ENCODE data around the gene NAA50.

The NAA50 gene

DNA sequence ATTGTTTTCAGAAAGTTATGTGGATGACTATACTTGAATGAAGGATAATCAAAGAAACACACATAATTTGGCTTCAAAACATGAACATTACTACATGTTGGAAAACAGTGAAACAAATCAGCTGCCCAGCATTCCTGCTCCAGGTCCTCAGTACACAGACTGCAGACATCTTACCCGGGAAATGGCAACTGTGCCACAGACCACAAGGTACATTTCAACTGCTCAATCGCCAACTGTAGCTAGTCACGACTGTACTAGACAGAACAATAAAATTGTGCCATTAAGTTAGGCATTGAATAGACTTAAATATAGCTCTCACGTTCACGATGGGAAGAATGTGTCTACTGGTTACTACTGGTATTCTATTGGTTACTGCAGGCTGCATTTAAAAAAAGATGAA is 5.0 kb downstream of the NAA50 start:
- DNase-seq: no peak

DNA sequence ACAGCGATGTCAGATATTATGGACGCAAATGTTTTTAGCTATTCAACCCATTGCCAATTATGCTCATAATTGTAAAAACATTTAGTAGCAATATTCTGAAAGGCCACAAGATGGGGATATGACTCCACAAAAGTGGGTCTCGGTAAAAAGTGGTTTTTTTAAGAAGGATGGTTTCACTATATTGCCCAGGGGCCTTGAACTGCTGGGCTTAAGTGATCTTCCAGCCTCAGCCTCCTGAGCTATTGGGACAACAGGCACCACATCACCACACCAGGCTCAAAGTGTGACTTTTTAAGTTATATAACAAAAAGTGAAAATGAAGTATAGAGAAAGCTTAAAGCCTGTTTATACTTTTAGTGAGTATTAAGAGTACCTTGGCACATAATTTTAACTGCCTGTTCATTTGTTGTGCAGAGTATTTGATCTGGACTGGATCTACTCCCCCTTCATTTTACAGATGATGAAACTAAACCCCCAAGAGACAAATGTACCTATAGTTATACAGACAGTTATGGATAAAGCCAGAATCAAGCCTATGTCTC is 9.4 kb downstream of the NAA50 start:
- no peak for DNase-seq

DNA sequence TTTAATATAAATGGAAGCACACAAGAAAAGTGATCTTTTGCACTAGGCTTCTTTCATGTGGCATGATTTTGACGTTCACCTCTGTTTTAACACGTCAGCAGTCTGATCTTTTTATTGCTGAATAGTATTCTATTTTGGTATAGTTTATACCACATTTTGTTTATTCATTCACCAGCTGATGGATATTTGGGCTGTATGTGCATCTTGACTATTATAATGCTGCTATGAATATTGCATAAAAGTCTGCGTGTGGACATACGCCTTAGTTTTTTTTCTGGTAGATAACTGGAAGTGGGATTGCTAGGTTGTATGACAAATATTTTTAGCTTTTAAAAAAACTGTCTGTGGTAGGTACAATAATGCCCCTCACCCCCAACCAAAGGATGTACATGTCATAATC is 14.4 kb downstream of the NAA50 start:
- DNase-seq: no peak

DNA sequence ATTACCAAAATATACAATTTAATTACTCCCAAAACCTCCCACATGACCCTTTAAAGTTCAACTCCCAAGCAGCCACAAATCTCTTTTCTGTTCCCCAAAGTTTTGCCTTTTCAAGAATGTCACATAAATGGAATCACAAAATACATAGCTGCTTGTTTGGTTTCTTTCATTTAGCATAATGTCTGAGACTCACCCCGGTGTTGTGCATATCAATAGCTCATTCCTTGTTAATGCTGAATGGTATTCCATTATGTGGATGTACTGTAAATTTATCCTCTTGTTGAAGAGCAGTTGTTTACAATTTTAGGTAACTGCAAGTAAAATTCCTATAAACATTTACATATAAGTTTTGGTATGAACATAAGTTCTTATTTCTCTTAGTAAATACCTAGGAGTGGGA is 15.5 kb downstream of the NAA50 start:
- no peak for DNase-seq

DNA sequence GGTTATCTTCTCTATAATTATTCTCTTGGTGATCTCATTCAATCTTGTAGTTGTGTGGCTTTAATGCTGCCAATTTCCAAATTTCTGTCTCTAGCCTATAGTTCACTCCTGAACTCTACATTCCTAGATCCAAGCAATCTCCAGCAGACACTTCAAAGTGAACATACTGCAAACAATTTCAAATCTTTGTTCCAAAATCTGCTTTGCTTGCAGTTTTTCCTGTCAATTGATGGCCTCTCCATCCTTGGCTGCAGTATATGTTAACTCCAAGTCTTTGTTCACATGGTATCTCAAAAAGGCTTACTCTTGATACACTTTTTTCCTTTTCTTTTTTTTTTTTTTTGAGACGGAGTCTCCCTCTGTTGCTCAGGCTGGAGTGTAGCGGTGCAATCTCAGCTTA is 17.4 kb downstream of the NAA50 start:
- no peak for DNase-seq

DNA sequence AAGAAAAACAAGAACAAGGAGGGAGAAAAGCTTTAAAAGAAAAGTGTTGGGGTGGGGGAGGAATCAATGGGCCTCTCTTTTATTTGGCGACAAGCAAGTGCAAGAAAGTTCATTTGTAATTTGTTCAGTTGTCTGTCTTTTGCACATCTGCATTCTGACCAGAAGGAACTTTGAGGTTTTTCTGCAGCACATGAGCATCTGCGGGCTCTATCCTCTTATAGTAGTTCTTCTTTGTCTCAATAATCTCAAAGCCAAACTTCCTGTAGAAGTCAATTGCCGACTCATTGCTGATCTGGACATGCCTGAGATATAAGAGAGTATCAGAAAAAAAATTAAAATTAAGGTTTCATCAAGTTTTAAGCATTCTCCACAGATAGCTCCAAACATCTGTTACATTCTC is 24.4 kb downstream of the NAA50 start:
- no peak for DNase-seq

DNA sequence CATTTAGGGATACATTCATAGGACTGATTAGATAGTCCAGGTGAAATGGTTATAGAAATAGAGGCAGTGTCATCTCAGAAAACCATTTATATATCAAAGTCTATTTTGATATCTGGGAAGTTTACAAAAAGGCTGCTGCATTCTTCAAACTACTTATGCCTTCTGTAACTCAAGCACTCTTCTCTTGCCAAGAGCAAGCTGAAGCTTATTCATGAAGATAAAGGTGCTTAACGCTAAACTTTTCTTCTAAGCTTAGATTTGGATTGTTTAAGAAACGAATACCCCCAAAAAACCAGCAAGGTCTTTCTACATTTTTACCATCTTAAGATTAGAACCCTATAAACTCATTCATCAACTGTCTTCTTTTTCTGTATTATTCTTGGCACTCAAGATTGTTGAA is 26.3 kb downstream of the NAA50 start:
- no peak for DNase-seq

DNA sequence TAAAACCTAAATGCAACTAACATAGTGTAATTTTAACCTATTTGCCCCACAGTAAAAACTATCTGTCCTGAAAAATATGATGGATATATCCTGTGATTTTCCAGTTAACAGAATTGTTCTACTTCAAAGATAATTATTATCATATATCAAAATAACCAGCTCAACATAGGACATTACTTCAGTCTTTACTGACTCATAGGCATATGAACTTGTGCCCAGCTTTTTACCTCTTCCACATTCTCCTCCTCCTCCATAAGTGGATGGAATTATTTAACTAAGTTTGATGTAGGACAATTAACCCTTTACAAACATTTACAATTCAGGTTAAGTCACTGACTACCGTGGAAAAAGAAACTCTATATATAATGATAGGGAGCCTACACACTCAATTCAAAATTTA is 26.8 kb downstream of the NAA50 start:
- no peak for DNase-seq

DNA sequence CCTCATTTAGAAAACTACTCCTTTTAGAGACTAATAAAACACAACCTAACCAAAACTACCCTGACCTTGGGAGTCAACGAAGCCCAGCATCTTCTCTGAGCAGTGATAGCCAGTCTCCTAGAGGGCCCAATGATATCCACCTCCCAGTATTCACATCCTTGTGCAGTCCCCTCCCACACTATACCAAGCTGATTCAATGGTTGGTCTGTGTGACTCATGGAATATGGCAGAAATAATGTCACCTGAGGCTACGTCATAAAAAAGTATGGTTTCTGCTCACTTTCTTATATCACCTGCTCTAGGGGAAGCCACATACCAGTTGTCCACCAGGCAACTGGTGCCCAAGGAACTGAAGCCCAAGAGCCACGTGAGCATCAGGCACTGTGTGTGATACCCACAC is 28.2 kb downstream of the NAA50 start:
- DNase-seq: no peak

DNA sequence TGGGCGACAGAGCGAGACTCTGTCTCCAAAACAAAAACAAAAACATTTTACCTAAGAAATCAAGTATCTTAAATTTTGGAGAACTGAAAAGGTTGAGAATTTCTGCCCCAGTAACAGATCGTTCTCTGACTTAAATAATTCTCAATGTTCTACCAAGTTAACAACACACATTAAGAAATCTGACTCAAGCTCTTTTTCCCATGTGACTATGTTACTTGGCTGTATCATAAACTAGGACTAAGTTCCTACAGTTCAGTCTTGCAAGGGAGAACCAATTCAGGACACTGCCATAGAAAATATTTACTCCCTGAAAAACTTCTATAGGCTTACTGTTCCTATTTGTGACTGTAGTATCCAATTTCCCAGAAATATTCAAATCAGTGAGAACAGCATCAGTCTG is 28.7 kb downstream of the NAA50 start:
- no peak for DNase-seq

DNA sequence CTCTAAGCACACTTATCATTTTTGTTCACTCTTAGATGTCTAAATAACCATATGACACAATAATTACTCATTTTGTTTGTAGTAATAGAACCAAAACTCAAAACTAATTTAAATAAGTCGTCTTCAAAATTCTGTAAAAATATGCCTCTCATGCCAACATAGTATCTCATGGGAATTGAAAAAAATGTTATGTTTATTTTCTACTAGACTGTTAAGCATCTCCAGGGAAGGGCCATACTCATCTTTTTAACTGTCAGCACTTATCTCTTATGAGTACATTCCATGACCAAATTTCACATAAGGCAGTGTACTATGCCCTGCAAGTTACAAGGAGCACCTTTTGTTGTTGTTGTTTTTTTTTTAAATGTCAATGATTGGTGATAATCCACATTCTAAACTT is 31.3 kb downstream of the NAA50 start:
- DNase-seq: no peak

DNA sequence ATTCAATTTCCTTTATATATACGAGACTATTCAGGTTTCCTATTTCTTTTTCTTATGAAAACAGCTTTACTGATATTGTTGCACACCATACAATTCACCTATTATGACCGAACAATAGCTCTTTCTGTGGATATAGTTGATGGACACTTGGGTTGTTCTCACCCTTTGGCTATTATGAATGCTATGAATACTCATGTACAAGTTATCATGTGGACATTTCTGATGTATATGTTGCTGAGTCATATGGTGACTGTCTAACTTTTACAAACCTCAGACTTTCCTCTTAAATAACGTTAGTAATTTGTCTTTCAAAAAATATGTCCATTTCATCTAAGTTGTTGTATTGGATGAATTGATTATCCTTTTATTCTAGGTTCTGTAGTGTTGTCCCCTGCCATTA is 33.9 kb downstream of the NAA50 start:
- no peak for DNase-seq

DNA sequence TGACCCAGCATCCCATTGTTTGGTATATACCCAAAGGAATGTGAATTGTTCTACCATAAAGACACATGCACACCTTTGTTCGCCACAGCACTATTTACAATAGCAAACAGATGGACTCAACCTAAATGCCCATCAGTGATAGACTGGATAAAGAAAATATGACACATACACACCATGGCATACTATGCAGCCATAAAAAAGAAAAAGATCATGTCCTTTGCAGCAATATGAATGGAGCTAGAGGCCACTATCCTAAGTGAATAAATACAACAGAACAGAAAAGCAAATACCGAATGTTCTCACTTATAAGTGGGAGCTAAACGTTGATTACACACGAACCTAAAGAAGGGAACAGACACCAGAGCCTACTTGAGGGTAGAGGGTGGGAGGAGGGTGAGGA is 38.2 kb downstream of the NAA50 start:
- DNase-seq: no peak

DNA sequence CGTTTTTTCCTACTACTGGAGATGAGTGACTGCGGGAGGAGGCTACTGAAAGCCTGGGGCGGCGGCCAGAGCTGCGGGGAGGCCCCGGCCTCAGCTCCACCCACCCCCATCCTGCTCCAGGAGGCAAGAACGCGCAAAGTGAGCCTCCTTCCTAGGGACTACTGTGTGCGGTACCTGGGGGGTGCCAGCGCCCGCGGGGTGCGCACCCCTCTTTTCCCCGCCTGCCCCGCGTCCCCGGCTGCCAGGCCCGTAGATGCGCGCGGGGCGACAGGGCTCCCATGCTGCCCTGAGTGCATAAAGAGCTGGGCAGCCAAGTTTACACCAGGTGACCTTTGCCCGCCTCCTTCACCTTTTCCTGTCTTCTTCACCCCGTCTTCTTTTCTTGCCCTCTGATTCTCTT is 47.1 kb downstream of the NAA50 start:
- DNase-seq: no peak

DNA sequence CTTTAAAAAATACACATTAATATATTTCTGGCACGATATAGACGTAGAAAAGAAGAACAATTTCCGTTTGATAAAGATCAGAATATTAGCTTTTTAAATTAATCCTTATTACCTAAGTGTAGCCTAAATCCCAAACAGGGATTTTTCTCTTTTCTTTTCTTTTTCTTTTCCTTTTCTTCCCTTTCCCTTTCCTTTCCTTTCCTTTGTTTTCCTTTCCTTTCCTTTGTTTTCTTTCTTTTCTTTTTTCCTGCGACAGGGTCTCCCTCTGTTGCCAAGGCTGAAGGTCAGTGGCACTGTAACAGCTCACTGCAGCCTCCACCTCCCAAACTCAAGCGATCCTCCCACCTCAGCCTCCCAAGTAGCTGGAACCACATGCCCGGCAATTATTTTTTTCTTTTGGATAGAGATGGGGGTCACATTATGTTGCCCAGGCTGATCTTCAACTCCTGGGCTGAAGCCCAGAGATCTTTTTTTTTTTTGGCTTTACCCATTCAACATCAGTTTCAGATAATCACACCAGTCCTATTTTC is 47.8 kb downstream of the NAA50 start:
- no peak for DNase-seq

DNA sequence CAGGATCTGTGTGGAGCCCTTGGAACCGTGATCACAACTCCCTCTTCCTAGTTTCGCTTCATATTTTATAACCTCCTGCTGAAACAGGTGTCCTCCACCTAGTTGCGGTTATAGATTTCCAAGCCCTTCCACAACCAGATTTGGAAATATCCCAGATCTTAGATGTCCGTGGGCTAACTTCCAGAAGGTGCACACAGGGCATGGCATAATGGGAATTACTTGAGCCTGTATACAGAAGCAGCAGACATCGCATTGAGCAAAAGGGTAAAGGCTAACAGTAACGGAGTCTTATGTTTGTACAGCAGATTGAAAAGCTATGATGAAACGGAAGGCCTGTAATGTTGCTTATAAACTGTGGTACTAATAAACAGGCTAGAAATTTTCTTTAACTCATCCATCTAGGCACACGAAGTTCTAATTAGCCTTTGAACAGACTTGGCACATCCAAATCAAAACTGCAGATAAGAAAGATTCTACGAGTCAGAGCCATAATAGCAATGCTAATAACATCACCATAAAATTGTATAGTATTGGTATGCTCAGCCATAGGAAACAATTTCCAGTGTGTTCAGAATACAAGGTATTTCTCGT is 48.5 kb downstream of the NAA50 start:
- DNase-seq: no peak

DNA sequence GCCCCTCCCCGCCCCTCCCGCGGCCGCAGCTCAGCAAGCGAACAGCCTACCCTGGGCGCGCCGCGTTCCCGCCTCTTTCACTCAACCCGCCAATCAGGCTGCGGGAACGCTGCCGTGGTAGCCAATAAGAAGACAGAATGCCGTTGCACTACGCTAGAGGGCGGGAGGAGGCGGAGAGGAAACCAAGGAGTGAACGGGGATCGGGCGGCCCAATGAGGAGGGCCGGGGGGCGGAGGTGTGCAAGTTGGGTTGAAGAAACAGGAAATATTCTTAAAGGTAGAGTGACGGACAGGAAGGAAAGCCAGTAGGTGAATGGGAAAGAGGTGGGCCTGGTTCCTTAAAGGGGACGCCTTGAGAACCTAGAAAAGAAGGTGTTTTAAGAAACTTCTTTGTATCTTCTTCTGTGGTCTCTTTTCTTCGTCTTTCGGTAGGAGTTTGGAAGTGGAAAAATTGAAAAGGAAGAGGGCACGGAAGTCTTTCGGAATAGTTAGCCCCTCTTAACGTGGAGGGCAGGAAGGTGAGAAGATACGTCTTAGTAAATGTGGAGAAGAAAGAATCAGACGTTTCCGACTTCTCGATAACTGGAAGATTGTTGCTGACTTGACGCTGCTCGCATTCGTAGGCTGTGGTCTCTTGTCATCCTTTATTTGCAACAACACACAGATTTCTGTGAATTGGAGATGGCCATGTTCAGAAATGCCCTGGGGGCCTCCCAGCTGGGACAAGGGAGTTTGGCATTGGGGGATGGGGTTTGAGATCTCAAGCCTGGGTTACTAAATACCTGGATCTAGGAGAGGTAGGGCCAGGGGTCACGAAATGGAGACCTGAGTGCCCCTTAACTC is 49.2 kb downstream of the NAA50 start:
- peak; percentile 97 for DNase-seq

DNA sequence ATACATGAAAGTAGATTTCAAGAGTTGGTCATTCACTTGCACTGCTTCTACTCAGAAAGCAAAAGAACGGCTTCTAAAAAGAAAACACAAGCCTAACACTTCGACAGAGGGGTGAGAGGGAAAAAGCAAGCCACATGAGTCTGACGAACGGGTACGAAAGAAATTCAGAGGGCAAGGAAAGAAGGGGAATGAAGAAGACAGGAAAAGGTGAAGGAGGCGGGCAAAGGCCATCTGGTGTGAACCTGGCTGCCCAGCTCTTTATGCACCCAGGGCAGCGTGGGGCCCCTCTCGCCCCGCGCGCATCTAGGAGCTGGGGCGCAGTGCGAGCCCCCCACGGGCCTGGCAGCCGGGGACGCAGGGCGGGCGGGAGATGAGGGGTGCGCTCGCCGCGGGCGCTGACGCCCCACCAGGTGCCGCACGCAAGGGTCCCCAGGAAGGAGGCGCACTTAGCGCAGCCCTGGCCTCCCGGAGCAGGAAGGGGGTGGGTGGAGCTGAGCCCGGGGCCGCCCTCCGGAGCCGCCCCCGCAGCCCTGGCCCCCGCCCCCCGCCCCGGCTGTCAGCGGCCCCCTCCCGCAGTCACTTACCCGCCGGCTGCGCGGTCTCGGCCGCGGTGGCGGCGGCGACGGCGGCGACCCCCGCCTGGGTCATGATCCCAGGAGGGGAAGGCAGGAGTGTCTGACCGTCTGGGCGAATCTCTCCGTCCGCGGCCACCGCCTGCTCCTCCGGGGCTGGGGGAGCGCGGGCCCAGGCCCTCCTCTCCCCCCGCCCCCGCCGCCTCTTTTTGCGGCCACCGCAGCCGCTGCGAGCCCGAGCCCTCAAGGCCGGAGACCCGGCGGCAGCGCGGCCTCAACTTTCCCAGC is 50.0 kb downstream of the NAA50 start, which contains the start of gene USF3:
TSS of gene USF3 (minus strand) at position 857 of the 860 bp plus-strand sequence. CDS start 21,764 bp downstream, outside the sequence.
- peak; percentile 75 for DNase-seq

DNA sequence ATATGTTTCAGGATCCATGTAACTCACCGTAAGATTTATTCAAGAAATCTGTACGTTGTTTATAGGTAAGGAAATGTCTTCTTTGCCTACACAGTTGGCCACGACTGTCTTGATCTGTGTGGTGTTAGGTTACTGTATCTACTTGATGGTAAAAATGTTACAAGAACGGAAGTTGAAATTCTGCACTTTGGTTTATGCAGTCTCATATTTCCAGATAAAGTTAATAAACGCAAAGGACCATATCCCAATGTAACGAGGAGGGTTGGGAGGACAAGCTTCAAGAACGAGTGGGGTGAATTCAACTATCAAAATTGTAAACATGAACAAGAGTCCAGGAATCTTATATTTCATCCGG is 50.6 kb downstream of the NAA50 start:
- DNase-seq: no peak

DNA sequence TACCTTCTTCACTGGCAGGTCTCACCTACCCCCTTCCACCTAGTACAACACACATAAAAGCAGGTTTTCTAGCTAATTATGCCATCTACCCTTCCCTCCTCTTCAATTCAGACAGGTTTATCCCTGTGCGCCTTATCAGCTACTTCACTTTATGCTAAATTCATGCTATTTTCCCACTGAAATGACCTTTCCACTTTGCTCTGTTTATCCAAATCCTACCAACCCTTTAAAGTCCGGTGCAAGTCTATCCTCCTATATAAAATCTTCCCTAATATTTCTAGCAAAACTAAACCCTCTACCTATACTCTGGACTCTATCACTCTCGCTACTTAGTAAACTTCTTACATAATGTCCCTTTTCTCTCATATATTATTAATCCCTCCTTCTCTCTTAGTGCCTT is 55.6 kb downstream of the NAA50 start:
- DNase-seq: no peak

DNA sequence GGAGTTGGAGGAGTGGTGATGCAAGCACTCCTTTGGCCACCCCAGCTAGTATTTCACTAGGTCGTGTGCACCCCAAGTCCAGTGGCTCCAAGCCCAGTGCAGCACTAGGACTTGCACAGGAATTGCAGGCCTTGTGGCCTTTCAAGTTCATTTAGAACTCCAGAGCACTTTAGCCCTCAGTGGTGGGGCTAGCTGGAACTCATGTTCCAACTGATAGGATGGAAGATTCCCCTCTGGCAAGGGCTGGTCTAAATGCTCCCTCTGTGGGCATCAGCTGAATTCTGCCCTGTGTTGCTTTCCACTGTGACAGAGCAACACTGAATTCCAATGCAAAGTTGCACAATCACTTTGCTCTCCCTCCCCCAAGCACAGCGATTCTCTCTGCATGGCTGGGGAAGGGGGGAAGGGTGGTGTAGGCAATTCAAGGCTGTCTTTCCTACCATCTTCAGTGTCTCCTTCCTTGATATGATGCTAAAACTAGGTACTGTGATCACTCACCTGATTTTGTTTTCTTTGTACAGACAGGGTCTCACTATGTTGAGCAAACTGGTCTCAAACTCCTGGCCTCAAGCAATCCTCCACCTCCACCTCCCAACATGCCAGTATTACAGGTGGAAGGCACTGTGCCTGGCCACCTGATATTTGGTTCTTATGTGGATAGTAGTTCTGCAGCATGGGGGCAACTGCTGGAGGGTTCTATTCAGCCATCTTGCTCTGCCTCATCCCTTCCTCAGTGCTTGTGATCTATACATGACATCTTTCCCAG is 59.9 kb downstream of the NAA50 start:
- no peak for DNase-seq

DNA sequence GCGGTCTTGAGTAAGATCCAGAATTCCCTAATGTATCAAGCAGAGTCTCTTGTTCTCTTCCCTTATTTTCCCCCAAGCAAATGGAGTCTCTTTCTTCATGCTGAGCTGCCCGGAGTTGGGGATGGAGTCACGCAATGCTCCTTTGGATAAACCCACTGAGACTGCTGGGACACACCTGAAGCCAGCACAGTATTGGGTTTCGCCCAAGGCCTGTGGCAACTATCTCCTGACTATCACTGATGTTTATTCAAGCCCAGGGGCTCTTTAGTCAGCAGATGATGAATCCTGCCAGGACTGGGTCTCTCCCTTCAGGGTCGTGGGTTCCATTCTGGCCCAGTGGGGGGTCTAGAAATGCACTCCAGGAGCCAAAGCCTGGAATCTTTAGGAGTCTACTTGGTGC is 60.9 kb downstream of the NAA50 start:
- no peak for DNase-seq

All from activated T-cell treated with anti-CD3 and anti-CD28 coated beads for 4 hours (primary cell).